Kidney (tissue), 14 donors: ENCODE data around the gene RASGRF2. TPM values are rescaled to one million over a fixed set of nuclear protein-coding genes. Genes with fewer than 3 reads are reported as not detected.
A peak's percentile ranks its signal among the peaks of the same experiment; 100 is the strongest.
"Not testable (repeated sequence)": the region's sequence is repeated elsewhere in the genome, so short reads cannot be mapped to it uniquely, and the experiment has no call there.

Experiments used
- DNase-seq, 5 donors: peaks; one replicate each; pipeline ENCODE4 v3.0.0-alpha.2; 2013 to 2020
- FAIRE-seq: peaks from 2 replicates; lab custom pipeline; 2012; peaks lifted over from hg19 to GRCh38; lab: Jason Lieb, UNC
- H3K27ac ChIP-seq, 2 donors: one replicate each; pipeline ENCODE4 v1.7.0; 2013; ENCODE audit warnings: low read depth in 2 of 2, low read length in 2 of 2, inconsistent platforms in 1 of 2
- H3K27me3 ChIP-seq: one replicate; pipeline ENCODE4 v1.7.1; 2013; ENCODE audit warnings: low read length, inconsistent platforms; ENCODE audit not compliant: control insufficient read depth, insufficient read depth
- H3K36me3 ChIP-seq, 3 donors: one replicate each; pipeline versions ENCODE4 v1.7.0 to v1.7.1; 2013; ENCODE audit warnings: low read length in 3 of 3, control low read depth in 1 of 3, inconsistent platforms in 1 of 3; ENCODE audit not compliant: insufficient read depth in 3 of 3, control insufficient read depth in 2 of 3
- H3K4me1 ChIP-seq, 3 donors: one replicate each; pipeline versions ENCODE4 v1.7.0 to v1.7.1; 2013; ENCODE audit warnings: low read length in 3 of 3, inconsistent platforms in 1 of 3, low read depth in 1 of 3; ENCODE audit not compliant: control insufficient read depth in 2 of 3, insufficient read depth in 2 of 3
- H3K4me3 ChIP-seq, 3 donors: one replicate each; pipeline versions ENCODE4 v1.7.0 to v1.8.1; 2013; ENCODE audit warnings: low read length in 3 of 3, control low read depth in 1 of 3, inconsistent platforms in 1 of 3
- H3K9ac ChIP-seq, 3 donors: one replicate each; pipeline versions ENCODE4 v1.7.0 to v1.7.1; 2013; ENCODE audit warnings: low read length in 3 of 3, control low read depth in 1 of 3, inconsistent platforms in 1 of 3
- H3K9me3 ChIP-seq, 3 donors: one replicate each; pipeline versions ENCODE4 v1.7.0 to v1.7.1; 2013; ENCODE audit warnings: low read length in 3 of 3, control low read depth in 1 of 3, inconsistent platforms in 1 of 3; ENCODE audit not compliant: control insufficient read depth in 2 of 3, insufficient read depth in 1 of 3
- CTCF ChIP-seq: IDR thresholded peaks from 3 replicates; pipeline ENCODE4 v1.5.1; 2012; ENCODE audit warnings: mild to moderate bottlenecking, moderate library complexity, borderline replicate concordance; ENCODE audit not compliant: insufficient read depth; ENCODE audit errors: extremely low read depth
- intact Hi-C: fragments of 100-400 bp; cut with DNase I; formaldehyde crosslinking; loops from one replicate; pipeline ENCODE4 v1.11.1; 2022
- polyA plus RNA-seq: library from polyadenylated mRNA; stranded (reverse); fragments of 350-450 nt; fragmentation: Illumina TruSeq; extraction: RNeasy Lipid Tissue Mini Kit (QIAGEN cat#74804); gene quantifications from one replicate; pipeline ENCODE4 v1.2.3, GENCODE V29; 2014; ENCODE audit warnings: low read depth, low replicate concordance; ENCODE audit not compliant: insufficient read depth
- total RNA-seq: library from RNA; stranded (reverse); fragmentation: NEBNext Ultra II Directional; extraction: Animal tissue kit (Norgen Biotek cat#: 25700); gene quantifications from one replicate; pipeline ENCODE4 v1.2.1, GENCODE V29; 2021
- donor health status: control.
- donor health status: control.
- donor health status: control.
- donor health status: control.
- donor health status: control.
- donor health status: DM: yes; HTN: yes; CAD: no.
- donor health status: Normal renal cell carcinoma (clear cell type).

RASGRF2 gene
- total and polyA plus RNA-seq, 2 donors from 2014 or later: 4.9 to 14.7 TPM

GRCh38 chr5:81023261-81023970 is 63.3 kb downstream of the RASGRF2 start:
- no peak overlapping the region for H3K9ac ChIP-seq
- no peaks in the 10 kb centered on the region for H3K4me1 ChIP-seq
- no peak overlapping the region for H3K4me3 ChIP-seq
- no peak for DNase-seq
- H3K36me3 ChIP-seq: no peaks in the 10 kb centered on the region
- TF ChIP-seq CTCF: no peak
- no peaks in the 10 kb centered on the region for H3K9me3 ChIP-seq
- FAIRE-seq: no peak
- no peaks in the 10 kb centered on the region for H3K27me3 ChIP-seq
- intact Hi-C loops: no loop called here
- H3K27ac ChIP-seq: no peak overlapping the region

GRCh38 chr5:81027481-81028058 is 67.4 kb downstream of the RASGRF2 start:
- no peaks in the 10 kb centered on the region for H3K27me3 ChIP-seq
- H3K4me3 ChIP-seq: no peak overlapping the region
- no peaks in the 10 kb centered on the region for H3K36me3 ChIP-seq
- peak in 1 of 5 donors; percentile 26 for DNase-seq
- TF ChIP-seq CTCF: no peak
- no peaks in the 10 kb centered on the region for H3K9me3 ChIP-seq
- no peak for FAIRE-seq
- no peak overlapping the region for H3K27ac ChIP-seq
- H3K4me1 ChIP-seq: no peaks in the 10 kb centered on the region
- intact Hi-C loops: no loop called here
- H3K9ac ChIP-seq: no peak overlapping the region

- H3K27ac ChIP-seq, H3K9me3 ChIP-seq, H3K36me3 ChIP-seq, FAIRE-seq, H3K4me1 ChIP-seq, H3K9ac ChIP-seq, H3K4me3 ChIP-seq, intact Hi-C loops, H3K27me3 ChIP-seq: not testable (repeated sequence)
- peak in 1 of 5 donors; percentile 57 for DNase-seq
These were observed 68.7 kb downstream of the RASGRF2 start for GRCh38 chr5:81028888-81029287.

- intact Hi-C loops, H3K9ac ChIP-seq, H3K4me3 ChIP-seq, H3K9me3 ChIP-seq, FAIRE-seq, H3K4me1 ChIP-seq, H3K27me3 ChIP-seq, H3K36me3 ChIP-seq, H3K27ac ChIP-seq, DNase-seq: not testable (repeated sequence)
These were observed 69.6 kb downstream of the RASGRF2 start for GRCh38 chr5:81029736-81030135.

GRCh38 chr5:81030236-81031034 is 70.3 kb downstream of the RASGRF2 start:
- DNase-seq, H3K36me3 ChIP-seq, H3K27ac ChIP-seq, intact Hi-C loops, H3K9ac ChIP-seq, H3K4me3 ChIP-seq, H3K27me3 ChIP-seq, H3K4me1 ChIP-seq, H3K9me3 ChIP-seq, FAIRE-seq: not testable (repeated sequence)
